Hepatocyte (in vitro differentiated cells): ENCODE results near the gene NACA.

Experiments
- CTCF ChIP-seq: fragments of 200-600 bp; sonication (generic); IDR thresholded peaks from 2 replicates; pipeline ENCODE4 v1.5.1; 2016; ENCODE audit warnings: antibody characterized with exemption, mild to moderate bottlenecking; ENCODE audit not compliant: poor library complexity
- EZH2 ChIP-seq: fragments of 200-600 bp; sonication (generic); IDR thresholded peaks from 2 replicates; pipeline ENCODE4 v1.6.1; 2016; ENCODE audit warnings: antibody characterized with exemption, mild to moderate bottlenecking, borderline replicate concordance

- TF ChIP-seq CTCF (no peak), EZH2 (no peak)
These were observed 10.6 kb downstream of the NACA start for GRCh38 chr12:56714431-56714929.
